GM20000 (cell line): Measurements from ENCODE around the gene FGF22.
A peak's percentile ranks its signal among the peaks of the same experiment; 100 is the strongest.

Experiments used
- DNase-seq: peaks from one replicate; pipeline ENCODE4 v3.0.0; 2012; ENCODE audit warnings: low spot score
- CTCF ChIP-seq: IDR thresholded peaks from 2 replicates; pipeline ENCODE4 v1.5.1; 2012; ENCODE audit warnings: mild to moderate bottlenecking, control low read depth; ENCODE audit errors: extremely low read depth, missing control alignments

The FGF22 gene

GRCh38 chr19:670609-671075 is 31.0 kb downstream of the FGF22 start:
- DNase-seq: no peak

GRCh38 chr19:674282-675151 is 34.8 kb downstream of the FGF22 start:
- TF ChIP-seq CTCF: no peak
- DNase-seq: no peak

More at GRCh38 chr19:670609-671075, 31.0 kb downstream of the FGF22 start:
- no peak for TF ChIP-seq CTCF

- no peak for TF ChIP-seq CTCF
- no peak for DNase-seq
These were observed 36.3 kb downstream of the FGF22 start for GRCh38 chr19:676007-676338.

- TF ChIP-seq CTCF: no peak
- DNase-seq: peak; percentile 37
These were observed 36.8 kb downstream of the FGF22 start, which contains the start of gene FSTL3 for GRCh38 chr19:676339-677105. FSTL3 (plus strand) TSS chr19:676392; CDS start chr19:676424, 32 bp downstream.

- no peak for TF ChIP-seq CTCF
- DNase-seq: no peak
These were observed 37.5 kb downstream of the FGF22 start for GRCh38 chr19:677201-677600.

- DNase-seq: peak; percentile 32
- TF ChIP-seq CTCF: no peak
These were observed 38.1 kb downstream of the FGF22 start for GRCh38 chr19:677601-678436.
